ENCODE measurements around the gene MRPS15. TPM values are rescaled to one million over a fixed set of nuclear protein-coding genes. Genes with fewer than 3 reads are reported as not detected.
A peak's percentile ranks its signal among the peaks of the same experiment; 100 is the strongest.
"Not testable (repeated sequence)": the region's sequence is repeated elsewhere in the genome, so short reads cannot be mapped to it uniquely, and the experiment has no call there.

Gene MRPS15
- total RNA-seq, 2 experiments from 2014 or later = 84.9 to 86.1 TPM

- H3K9me3 Mint-ChIP-seq = no peaks in the 10 kb centered on the region
- no peaks in the 10 kb centered on the region for H3K36me3 Mint-ChIP-seq
- no peak overlapping the region for H3K27ac Mint-ChIP-seq
- POLR2A ChIA-PET = interaction anchor here (0.5 to 1.3 kb wide), 3 partner anchors 11 to 1365 kb away, joined by 3 to 6 read pairs (median 3); partner anchors contain the start of gene MRPS15
- H3K4me3 Mint-ChIP-seq = no peak overlapping the region
- DNase-seq = no peak
- H3K27me3 Mint-ChIP-seq = peaks cover 6% of the 10 kb centered on the region
- H3K4me1 Mint-ChIP-seq = peaks cover 13% of the 10 kb centered on the region
- ATAC-seq (ENCODE audit: low read depth) = no peak
Measured at GRCh38 chr1:36479505-36480051, 15.4 kb upstream of the MRPS15 start.

- H3K27me3 Mint-ChIP-seq; DNase-seq; POLR2A ChIA-PET; H3K36me3 Mint-ChIP-seq; H3K27ac Mint-ChIP-seq; H3K4me3 Mint-ChIP-seq; ATAC-seq (ENCODE audit: low read depth); H3K9me3 Mint-ChIP-seq: not testable (repeated sequence)
- H3K4me1 Mint-ChIP-seq = peaks cover 18% of the 10 kb centered on the region
Measured at GRCh38 chr1:36477615-36478014, 13.4 kb upstream of the MRPS15 start.

- Mint-ChIP-seq H3K4me1 (peaks cover 14% of the 10 kb centered on the region), H3K36me3 (no peaks in the 10 kb centered on the region), H3K4me3 (no peak overlapping the region), H3K27me3 (peaks cover 4% of the 10 kb centered on the region), H3K27ac (no peak overlapping the region), H3K9me3 (no peaks in the 10 kb centered on the region)
- POLR2A ChIA-PET = no interaction called here
- no peak for ATAC-seq (ENCODE audit: low read depth)
- no peak for DNase-seq
Measured at GRCh38 chr1:36476945-36477344, 12.8 kb upstream of the MRPS15 start.

GRCh38 chr1:36475910-36476604, 11.9 kb upstream of the MRPS15 start:
- Mint-ChIP-seq H3K9me3 (no peaks in the 10 kb centered on the region), H3K4me1 (peaks cover 10% of the 10 kb centered on the region), H3K27ac (no peak overlapping the region), H3K27me3 (peaks cover 4% of the 10 kb centered on the region), H3K36me3 (no peaks in the 10 kb centered on the region), H3K4me3 (no peak overlapping the region)
- no peak for ATAC-seq (ENCODE audit: low read depth)
- no peak for DNase-seq
- POLR2A ChIA-PET = no interaction called here

GRCh38 chr1:36475341-36475740, 11.2 kb upstream of the MRPS15 start:
- DNase-seq = no peak
- Mint-ChIP-seq H3K4me1 (peaks cover 10% of the 10 kb centered on the region), H3K4me3 (no peak overlapping the region), H3K36me3 (no peaks in the 10 kb centered on the region), H3K9me3 (no peaks in the 10 kb centered on the region), H3K27me3 (peaks cover 4% of the 10 kb centered on the region), H3K27ac (no peak overlapping the region)
- POLR2A ChIA-PET = interaction anchor here (0.9 kb wide), 1 partner anchor 12 kb away, joined by 3 read pairs; no protein-coding TSS in a partner anchor
- ATAC-seq (ENCODE audit: low read depth) = no peak

GRCh38 chr1:36472656-36473055, 8.5 kb upstream of the MRPS15 start:
- H3K9me3 Mint-ChIP-seq = no peaks in the 10 kb centered on the region
- no peak overlapping the region for H3K4me3 Mint-ChIP-seq
- POLR2A ChIA-PET = interaction anchor here (1.9 kb wide), 1 partner anchor 9 kb away, joined by 8 read pairs; the partner anchor contains the start of gene MRPS15
- H3K27me3 Mint-ChIP-seq = peaks cover 2% of the 10 kb centered on the region
- no peaks in the 10 kb centered on the region for H3K36me3 Mint-ChIP-seq
- DNase-seq (no peak), ATAC-seq (ENCODE audit: low read depth) (no peak)
- H3K27ac Mint-ChIP-seq = no peak overlapping the region
- H3K4me1 Mint-ChIP-seq = peaks cover 5% of the 10 kb centered on the region

- Mint-ChIP-seq H3K27me3 (peaks cover 2% of the 10 kb centered on the region), H3K36me3 (no peaks in the 10 kb centered on the region), H3K4me1 (peaks cover 5% of the 10 kb centered on the region), H3K9me3 (no peaks in the 10 kb centered on the region), H3K4me3 (no peak overlapping the region), H3K27ac (no peak overlapping the region)
- POLR2A ChIA-PET = interaction anchor here (0.6 kb wide), 2 partner anchors 37 to 149 kb away, joined by 3 read pairs; no protein-coding TSS in a partner anchor
- DNase-seq (no peak), ATAC-seq (ENCODE audit: low read depth) (no peak)
Measured at GRCh38 chr1:36471830-36472641, 7.9 kb upstream of the MRPS15 start.

GRCh38 chr1:36469163-36469562, 5.0 kb upstream of the MRPS15 start:
- H3K4me1 Mint-ChIP-seq = peaks cover 14% of the 10 kb centered on the region

GRCh38 chr1:36467700-36468455, 3.7 kb upstream of the MRPS15 start:
- no peak overlapping the region for H3K4me3 Mint-ChIP-seq
- DNase-seq (no peak), ATAC-seq (ENCODE audit: low read depth) (no peak)
- POLR2A ChIA-PET = interaction anchor here (1.4 kb wide), 1 partner anchor 17 kb away, joined by 7 read pairs; the partner anchor contains the start of gene OSCP1
- H3K27me3 Mint-ChIP-seq = no peaks in the 10 kb centered on the region
- no peaks in the 10 kb centered on the region for H3K9me3 Mint-ChIP-seq
- peaks cover 6% of the 10 kb centered on the region for H3K36me3 Mint-ChIP-seq
- H3K4me1 Mint-ChIP-seq = peaks cover 19% of the 10 kb centered on the region
- H3K27ac Mint-ChIP-seq = no peak overlapping the region

More at GRCh38 chr1:36469163-36469562, 5.0 kb upstream of the MRPS15 start:
- Mint-ChIP-seq H3K4me3 (no peak overlapping the region), H3K27me3 (peaks cover 2% of the 10 kb centered on the region), H3K27ac (no peak overlapping the region), H3K36me3 (no peaks in the 10 kb centered on the region), H3K9me3 (no peaks in the 10 kb centered on the region)
- ATAC-seq (ENCODE audit: low read depth) (no peak), DNase-seq (no peak)
- POLR2A ChIA-PET = interaction anchor here (1.0 kb wide), 1 partner anchor 19 kb away, joined by 4 read pairs; the partner anchor contains the start of gene OSCP1

- H3K27ac Mint-ChIP-seq = no peak overlapping the region
Measured at GRCh38 chr1:36467027-36467410, 2.8 kb upstream of the MRPS15 start.

GRCh38 chr1:36466370-36467026, 2.3 kb upstream of the MRPS15 start:
- DNase-seq (no peak), ATAC-seq (ENCODE audit: low read depth) (no peak)
- Mint-ChIP-seq H3K4me3 (no peak overlapping the region), H3K4me1 (peaks cover 27% of the 10 kb centered on the region), H3K9me3 (no peaks in the 10 kb centered on the region), H3K27me3 (no peaks in the 10 kb centered on the region), H3K36me3 (peaks cover 6% of the 10 kb centered on the region), H3K27ac (no peak overlapping the region)
- POLR2A ChIA-PET = no interaction called here

More at GRCh38 chr1:36467027-36467410, 2.8 kb upstream of the MRPS15 start:
- POLR2A ChIA-PET = interaction anchor here (1.4 kb wide), 1 partner anchor 17 kb away, joined by 7 read pairs; the partner anchor contains the start of gene OSCP1
- DNase-seq = no peak
- Mint-ChIP-seq H3K9me3 (no peaks in the 10 kb centered on the region), H3K4me1 (peaks cover 23% of the 10 kb centered on the region), H3K36me3 (peaks cover 6% of the 10 kb centered on the region), H3K4me3 (no peak overlapping the region), H3K27me3 (no peaks in the 10 kb centered on the region)
- ATAC-seq (ENCODE audit: low read depth) = no peak

GRCh38 chr1:36465731-36466369, 1.7 kb upstream of the MRPS15 start:
- H3K27ac Mint-ChIP-seq = peak overlapping the region; percentile 96

More at GRCh38 chr1:36465731-36466369, 1.7 kb upstream of the MRPS15 start:
- Mint-ChIP-seq H3K9me3 (no peaks in the 10 kb centered on the region), H3K36me3 (peaks cover 9% of the 10 kb centered on the region), H3K27me3 (no peaks in the 10 kb centered on the region), H3K4me1 (peaks cover 30% of the 10 kb centered on the region), H3K4me3 (no peak overlapping the region)
- no peak for ATAC-seq (ENCODE audit: low read depth)
- POLR2A ChIA-PET = interaction anchor here (0.6 to 2.0 kb wide), 2 partner anchors 11 to 84 kb away, joined by 3 to 8 read pairs; no protein-coding TSS in a partner anchor
- no peak for DNase-seq

Measured in activated naive CD8-positive, alpha-beta T cell treated with anti-CD3 and anti-CD28 coated beads, Interleukin-2, amount 10 ng/mL, durations not matched to agents 7 days and 5 days (primary cell).